ENCODE results near the gene CNDP1.
"Not testable (repeated sequence)": the region's sequence is repeated elsewhere in the genome, so short reads cannot be mapped to it uniquely, and the experiment has no call there.

Gene CNDP1

DNA sequence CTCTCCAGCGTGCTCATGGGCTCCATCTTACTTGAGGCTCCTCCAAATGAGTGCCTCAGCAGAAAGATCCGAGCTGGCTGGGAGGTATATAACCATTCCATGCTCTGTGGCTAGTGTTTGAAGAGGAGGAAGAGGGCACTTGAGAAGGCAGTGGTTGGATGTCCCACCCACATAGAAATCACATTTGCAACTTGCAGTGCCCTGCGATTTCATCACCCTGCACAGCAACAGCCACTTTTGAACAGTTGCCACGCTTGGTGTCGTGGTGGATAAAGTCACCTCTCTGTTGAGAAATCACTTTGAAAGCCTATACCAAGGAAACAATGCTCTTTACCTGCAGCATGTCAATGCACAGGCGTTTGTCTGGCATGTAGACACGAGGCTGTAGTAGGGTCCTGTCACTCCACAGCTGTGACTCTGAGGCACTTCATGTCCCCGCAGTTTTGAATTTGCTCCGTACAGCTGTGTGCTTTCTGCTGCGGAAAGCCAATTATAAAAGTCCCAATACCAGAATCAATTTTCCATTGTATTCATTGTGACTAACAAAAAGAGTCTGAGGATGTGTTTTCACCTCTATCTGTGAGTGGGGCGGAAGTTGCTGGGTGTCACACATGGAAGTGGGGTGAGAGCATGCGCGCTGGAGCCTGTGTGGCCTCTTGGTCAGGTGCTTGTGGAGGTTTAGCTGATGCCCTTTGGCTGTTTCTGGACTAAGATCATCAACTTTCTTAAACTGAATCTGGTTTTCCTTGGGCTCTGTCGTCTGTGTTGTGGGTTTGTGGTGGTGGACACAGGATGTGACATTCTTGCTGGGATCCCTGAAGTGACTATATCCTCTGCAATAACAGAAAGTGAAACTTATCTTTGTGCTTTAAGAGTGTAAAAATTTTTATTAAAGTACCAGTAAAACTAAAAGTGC is 35.3 kb upstream of the CNDP1 start:
- H2AFZ ChIP-seq (ENCODE audit: low read length), result peak overlapping the region; percentile 17; the same call in 1 of the 2 replicates
- H3K9me3 ChIP-seq (replicated peaks; ENCODE audit: insufficient read depth, low read length), result no peaks in the 10 kb centered on the region
- peak overlapping the region; percentile 76 for H3K9ac ChIP-seq (ENCODE audit: low read length)
- peaks cover 25% of the 10 kb centered on the region for H3K4me1 ChIP-seq (ENCODE audit: low read length)
- no peaks in the 10 kb centered on the region for H4K20me1 ChIP-seq (ENCODE audit: insufficient read depth, low read length)
- peaks cover 67% of the 10 kb centered on the region for H3K79me2 ChIP-seq (ENCODE audit: low read length)
- TF ChIP-seq EZH2 (optimal IDR thresholded peaks at IDR 0.05; ENCODE audit: low read depth, low read length) (no peak), EZH2phosphoT487 (IDR thresholded peaks at IDR 0.05; ENCODE audit: low read length) (no peak)
- TF ChIP-seq, protein P1, sequence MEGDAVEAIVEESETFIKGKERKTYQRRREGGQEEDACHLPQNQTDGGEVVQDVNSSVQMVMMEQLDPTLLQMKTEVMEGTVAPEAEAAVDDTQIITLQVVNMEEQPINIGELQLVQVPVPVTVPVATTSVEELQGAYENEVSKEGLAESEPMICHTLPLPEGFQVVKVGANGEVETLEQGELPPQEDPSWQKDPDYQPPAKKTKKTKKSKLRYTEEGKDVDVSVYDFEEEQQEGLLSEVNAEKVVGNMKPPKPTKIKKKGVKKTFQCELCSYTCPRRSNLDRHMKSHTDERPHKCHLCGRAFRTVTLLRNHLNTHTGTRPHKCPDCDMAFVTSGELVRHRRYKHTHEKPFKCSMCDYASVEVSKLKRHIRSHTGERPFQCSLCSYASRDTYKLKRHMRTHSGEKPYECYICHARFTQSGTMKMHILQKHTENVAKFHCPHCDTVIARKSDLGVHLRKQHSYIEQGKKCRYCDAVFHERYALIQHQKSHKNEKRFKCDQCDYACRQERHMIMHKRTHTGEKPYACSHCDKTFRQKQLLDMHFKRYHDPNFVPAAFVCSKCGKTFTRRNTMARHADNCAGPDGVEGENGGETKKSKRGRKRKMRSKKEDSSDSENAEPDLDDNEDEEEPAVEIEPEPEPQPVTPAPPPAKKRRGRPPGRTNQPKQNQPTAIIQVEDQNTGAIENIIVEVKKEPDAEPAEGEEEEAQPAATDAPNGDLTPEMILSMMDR (IDR thresholded peaks at IDR 0.05; ENCODE audit: low read length), result no peak
- no peaks in the 10 kb centered on the region for H3K9me2 ChIP-seq (replicated peaks; ENCODE audit: insufficient read depth, low read length)
- H3K4me3 ChIP-seq (ENCODE audit: low read length), result peak overlapping the region; percentile 72
- H3F3A ChIP-seq (ENCODE audit: insufficient read depth, low read length), result peaks cover 46% of the 10 kb centered on the region
- H3K27me3 ChIP-seq (replicated peaks; ENCODE audit: insufficient read depth, low read length), result no peaks in the 10 kb centered on the region
- DNase-seq, result peak; percentile 89
- H3K27ac ChIP-seq (ENCODE audit: low read length), result peak overlapping the region; percentile 91
- H3K4me2 ChIP-seq (ENCODE audit: low read depth, low read length), result peak overlapping the region; percentile 87
- peaks cover 5% of the 10 kb centered on the region for H3K36me3 ChIP-seq (replicated peaks; ENCODE audit: insufficient read depth, low read length)

DNA sequence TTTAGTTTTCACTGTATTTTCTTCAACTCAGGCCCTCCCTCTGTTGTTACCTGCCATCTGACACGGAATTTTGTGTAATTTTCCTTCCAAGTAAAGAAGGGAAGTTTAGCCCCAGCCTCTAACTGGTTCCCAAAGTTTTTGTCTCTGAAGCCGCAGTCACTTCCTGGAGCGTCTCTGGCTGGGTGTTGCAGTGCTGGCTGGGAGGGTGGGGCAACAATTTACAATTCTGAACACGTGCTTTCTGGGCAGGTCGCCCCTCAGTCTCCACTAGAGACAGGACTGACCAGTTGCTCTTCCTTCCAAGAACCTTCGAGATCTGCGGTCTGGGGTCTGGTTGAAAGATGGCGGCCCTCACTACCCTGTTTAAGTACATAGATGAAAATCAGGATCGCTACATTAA is 34.7 kb upstream of the CNDP1 start:
- no peaks in the 10 kb centered on the region for H4K20me1 ChIP-seq (ENCODE audit: insufficient read depth, low read length)
- no peaks in the 10 kb centered on the region for H3K9me3 ChIP-seq (replicated peaks; ENCODE audit: insufficient read depth, low read length)
- DNase-seq, result peak; percentile 86
- TF ChIP-seq, protein P1 (IDR thresholded peaks at IDR 0.05; ENCODE audit: low read length), result no peak
- TF ChIP-seq EZH2 (optimal IDR thresholded peaks at IDR 0.05; ENCODE audit: low read depth, low read length) (no peak), EZH2phosphoT487 (IDR thresholded peaks at IDR 0.05; ENCODE audit: low read length) (no peak)
- peaks cover 25% of the 10 kb centered on the region for H3K4me1 ChIP-seq (ENCODE audit: low read length)
- H3K9me2 ChIP-seq (replicated peaks; ENCODE audit: insufficient read depth, low read length), result no peaks in the 10 kb centered on the region
- peaks cover 46% of the 10 kb centered on the region for H3F3A ChIP-seq (ENCODE audit: insufficient read depth, low read length)
- H2AFZ ChIP-seq (ENCODE audit: low read length), result no peak overlapping the region
- peak overlapping the region; percentile 87 for H3K4me2 ChIP-seq (ENCODE audit: low read depth, low read length)
- H3K36me3 ChIP-seq (replicated peaks; ENCODE audit: insufficient read depth, low read length), result peaks cover 8% of the 10 kb centered on the region
- peaks cover 73% of the 10 kb centered on the region for H3K79me2 ChIP-seq (ENCODE audit: low read length)
- H3K9ac ChIP-seq (ENCODE audit: low read length), result peak overlapping the region; percentile 76
- no peaks in the 10 kb centered on the region for H3K27me3 ChIP-seq (replicated peaks; ENCODE audit: insufficient read depth, low read length)
- peak overlapping the region; percentile 72 for H3K4me3 ChIP-seq (ENCODE audit: low read length)
- peak overlapping the region; percentile 91 for H3K27ac ChIP-seq (ENCODE audit: low read length)

GRCh38 chr18:74500372-74500771 is 33.9 kb upstream of the CNDP1 start:
- Histone ChIP-seq H2AFZ (ENCODE audit: low read length) (no peak overlapping the region), H3F3A (ENCODE audit: insufficient read depth, low read length) (peaks cover 46% of the 10 kb centered on the region), H3K27me3 (replicated peaks; ENCODE audit: insufficient read depth, low read length) (no peaks in the 10 kb centered on the region), H3K27ac (ENCODE audit: low read length) (peak overlapping the region; percentile 91), H4K20me1 (ENCODE audit: insufficient read depth, low read length) (no peaks in the 10 kb centered on the region), H3K4me1 (ENCODE audit: low read length) (peaks cover 25% of the 10 kb centered on the region), H3K79me2 (ENCODE audit: low read length) (peaks cover 81% of the 10 kb centered on the region), H3K4me3 (ENCODE audit: low read length) (peak overlapping the region; percentile 72), H3K9me2 (replicated peaks; ENCODE audit: insufficient read depth, low read length) (no peaks in the 10 kb centered on the region), H3K36me3 (replicated peaks; ENCODE audit: insufficient read depth, low read length) (peaks cover 8% of the 10 kb centered on the region), H3K9ac (ENCODE audit: low read length) (peak overlapping the region; percentile 76), H3K9me3 (replicated peaks; ENCODE audit: insufficient read depth, low read length) (no peaks in the 10 kb centered on the region), H3K4me2 (ENCODE audit: low read depth, low read length) (peak overlapping the region; percentile 87)
- no peak for TF ChIP-seq EZH2phosphoT487 (IDR thresholded peaks at IDR 0.05; ENCODE audit: low read length)
- TF ChIP-seq EZH2 (optimal IDR thresholded peaks at IDR 0.05; ENCODE audit: low read depth, low read length), result no peak
- TF ChIP-seq, protein P1 (IDR thresholded peaks at IDR 0.05; ENCODE audit: low read length), result no peak
- DNase-seq, result no peak

- H4K20me1 ChIP-seq (ENCODE audit: insufficient read depth, low read length); H3K27me3 ChIP-seq (replicated peaks; ENCODE audit: insufficient read depth, low read length); DNase-seq; H3K9me2 ChIP-seq (replicated peaks; ENCODE audit: insufficient read depth, low read length); H3K36me3 ChIP-seq (replicated peaks; ENCODE audit: insufficient read depth, low read length); H3K9me3 ChIP-seq (replicated peaks; ENCODE audit: insufficient read depth, low read length); H2AFZ ChIP-seq (ENCODE audit: low read length): not testable (repeated sequence)
- H3K4me2 ChIP-seq (ENCODE audit: low read depth, low read length), result peak overlapping the region; percentile 87
- peak overlapping the region; percentile 91 for H3K27ac ChIP-seq (ENCODE audit: low read length)
- peak overlapping the region; percentile 72 for H3K4me3 ChIP-seq (ENCODE audit: low read length)
- H3K9ac ChIP-seq (ENCODE audit: low read length), result peak overlapping the region; percentile 76
- peaks cover 85% of the 10 kb centered on the region for H3K79me2 ChIP-seq (ENCODE audit: low read length)
- H3K4me1 ChIP-seq (ENCODE audit: low read length), result peaks cover 25% of the 10 kb centered on the region
- H3F3A ChIP-seq (ENCODE audit: insufficient read depth, low read length), result peaks cover 46% of the 10 kb centered on the region
These were observed 33.5 kb upstream of the CNDP1 start for GRCh38 chr18:74500774-74501173.
